Activated CD4-positive, alpha-beta T cell treated with anti-CD3 and anti-CD28 coated beads for 24 hours (primary cell): ENCODE results near the gene ABLIM2.

Experiments
- DNase-seq, 2 donors: peaks; one replicate each; pipeline ENCODE4 v3.0.0-alpha.2; 2020; ENCODE audit warnings: low read depth in 2 of 2

Gene ABLIM2

DNA sequence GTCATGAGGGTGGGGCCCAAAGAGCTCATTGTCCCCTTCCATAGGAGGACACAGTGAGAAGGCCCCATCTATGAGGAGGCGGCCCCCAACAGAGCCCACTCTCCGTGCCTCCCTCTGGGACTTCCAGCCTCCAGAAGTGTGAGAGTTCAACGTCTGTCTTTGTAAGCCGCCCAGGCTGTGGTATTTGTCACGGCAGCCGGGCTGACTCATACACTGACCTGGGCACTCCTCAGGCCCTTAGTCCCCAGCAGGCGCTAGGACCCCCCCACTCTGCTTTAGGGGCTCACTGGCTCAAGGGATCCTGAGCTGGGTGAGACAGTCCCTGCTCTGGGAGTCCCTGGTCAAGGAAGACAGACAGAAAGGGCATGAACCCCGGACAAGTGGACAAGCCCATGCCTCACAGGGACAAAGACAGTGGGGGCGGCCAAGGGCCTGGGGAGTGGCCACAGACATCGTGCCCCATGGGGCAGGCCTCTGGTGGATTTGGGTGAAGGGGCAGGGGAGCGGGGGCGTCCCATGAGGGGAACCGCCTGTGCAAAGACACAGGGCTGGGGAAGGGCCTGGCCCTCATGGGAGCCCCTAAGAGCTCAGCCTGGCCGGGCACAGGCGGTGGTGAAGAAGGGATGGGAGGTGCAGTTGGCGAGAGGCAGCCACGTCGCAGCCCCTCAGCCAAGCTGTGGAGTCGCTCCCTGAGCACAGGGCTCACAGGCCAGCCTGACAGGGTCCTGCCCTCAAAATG, 21.5 kb downstream of the ABLIM2 start:
- no peak for DNase-seq

DNA sequence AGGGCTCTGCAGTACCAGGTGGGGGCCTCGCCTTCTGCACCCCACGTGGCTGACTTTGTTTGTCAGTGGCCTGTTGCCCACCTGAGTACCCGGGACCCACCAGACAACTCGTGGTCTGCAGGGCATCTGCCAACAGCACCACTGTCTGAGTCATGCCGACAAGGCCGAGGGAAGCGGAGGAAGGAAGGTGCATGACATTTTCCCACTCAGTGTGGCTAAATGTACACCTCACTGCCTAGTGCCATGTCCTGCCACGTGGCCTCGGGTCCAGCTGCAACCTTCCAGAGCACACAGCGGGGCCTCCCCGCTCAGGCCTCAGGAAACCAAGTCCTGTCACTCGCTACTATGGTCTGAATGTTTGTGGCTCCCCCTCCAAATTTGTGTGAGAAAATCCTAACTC, 22.1 kb downstream of the ABLIM2 start:
- no peak for DNase-seq

DNA sequence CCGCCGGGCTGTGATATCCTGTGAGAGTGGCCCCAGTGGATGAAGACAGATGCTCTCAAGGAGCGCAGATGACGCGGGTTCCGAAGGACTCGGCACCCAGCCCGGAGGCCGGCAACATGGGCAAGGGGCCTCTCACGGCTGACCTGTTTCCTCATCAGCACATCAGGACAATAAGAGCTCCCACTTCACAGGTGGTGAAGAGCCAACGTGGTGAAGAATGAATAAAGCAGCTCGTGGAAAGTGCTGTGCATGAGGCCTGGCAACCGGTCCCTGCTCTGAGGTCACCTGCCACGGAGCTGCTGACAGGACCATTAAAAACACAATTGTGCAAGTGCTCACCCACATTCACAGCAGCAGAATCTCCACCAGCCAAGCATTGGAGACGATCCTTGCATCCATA, 22.9 kb downstream of the ABLIM2 start:
- no peak for DNase-seq

DNA sequence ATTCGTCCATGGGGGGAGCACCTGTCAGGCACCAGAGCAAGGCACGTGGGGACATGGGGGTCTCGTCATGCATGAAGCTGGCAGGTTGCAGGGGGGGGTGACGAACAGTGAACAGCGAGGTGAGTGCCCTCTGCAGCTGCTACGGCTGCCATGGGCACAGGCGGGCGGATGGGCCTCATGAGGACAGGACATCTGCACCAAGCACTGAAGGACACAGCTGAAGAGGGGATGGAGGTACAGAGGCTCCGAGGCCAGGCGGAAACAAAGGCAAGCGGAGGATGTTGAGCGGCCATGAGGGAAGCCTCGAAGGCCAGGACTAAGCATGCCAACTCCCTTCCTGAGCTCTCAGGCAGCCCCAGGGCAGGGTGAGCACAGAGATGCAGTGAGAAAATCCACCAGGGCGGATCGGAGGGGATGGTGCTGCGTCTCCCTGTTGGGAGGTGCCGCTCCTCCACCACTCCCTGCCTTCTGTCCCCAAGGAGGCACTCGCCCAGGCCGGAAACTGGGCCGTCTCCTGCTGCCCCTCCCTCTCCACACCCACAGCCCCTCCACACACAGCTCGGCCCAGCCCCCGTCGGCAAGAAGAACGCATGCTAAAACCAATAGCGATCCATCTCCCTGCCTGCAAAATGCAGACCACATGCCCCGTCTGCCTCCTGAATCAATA, 24.6 kb downstream of the ABLIM2 start:
- no peak for DNase-seq

DNA sequence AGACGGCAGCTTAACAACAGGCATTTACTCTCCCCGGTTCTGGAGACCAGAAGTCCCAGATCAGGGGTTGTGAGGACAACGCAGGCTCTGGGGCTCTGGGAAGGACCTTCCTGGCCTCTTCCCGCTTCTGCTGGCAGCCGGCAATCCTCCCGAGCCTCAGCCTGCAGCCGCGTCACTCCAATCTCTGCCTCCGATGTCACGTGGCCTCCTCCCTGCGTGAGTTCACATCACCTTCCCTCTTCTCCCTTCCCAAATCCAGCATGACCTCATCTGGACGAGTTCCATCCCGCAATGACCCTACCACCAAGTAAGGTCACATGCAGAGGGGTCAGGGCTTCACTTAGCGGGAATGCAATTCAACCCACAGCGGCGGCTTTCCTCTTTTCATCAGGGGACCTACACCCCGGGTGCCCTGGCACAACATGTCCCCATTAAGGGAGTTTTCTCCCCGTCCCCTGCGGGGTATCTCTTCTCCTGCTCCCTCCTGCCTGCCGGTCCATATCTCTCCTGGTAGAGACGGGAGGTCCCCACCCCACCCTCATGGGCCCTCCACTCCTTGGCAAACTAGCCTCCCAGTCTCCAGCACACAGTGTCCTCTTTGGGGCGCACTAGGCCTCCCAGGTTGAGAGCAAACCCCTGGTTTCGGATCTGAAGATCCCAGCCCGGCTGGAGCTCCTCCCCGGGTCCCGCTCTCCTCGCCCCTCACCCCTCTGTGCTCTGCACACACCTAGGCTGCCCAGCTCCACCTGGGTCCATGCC, 25.5 kb downstream of the ABLIM2 start:
- no peak for DNase-seq

DNA sequence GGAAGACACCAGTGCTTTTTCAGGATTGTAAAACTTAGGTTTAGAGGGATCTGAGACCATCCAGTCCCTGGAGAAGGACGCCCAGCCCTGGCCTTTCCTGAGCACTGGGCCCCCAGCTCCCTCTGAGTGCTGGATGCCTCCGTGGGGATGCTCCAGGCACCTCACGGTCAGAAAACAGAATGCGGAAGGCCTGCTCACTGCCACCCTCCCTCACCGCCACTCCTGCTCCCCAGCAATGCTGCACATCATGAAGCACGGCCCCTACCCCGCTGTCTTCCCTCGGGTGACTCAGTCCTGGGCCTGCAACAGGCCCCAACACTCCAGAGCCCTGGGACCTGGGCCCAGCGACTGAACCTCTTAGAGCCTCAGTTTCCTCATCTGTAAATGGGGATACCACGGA, 26.2 kb downstream of the ABLIM2 start:
- DNase-seq, result no peak

DNA sequence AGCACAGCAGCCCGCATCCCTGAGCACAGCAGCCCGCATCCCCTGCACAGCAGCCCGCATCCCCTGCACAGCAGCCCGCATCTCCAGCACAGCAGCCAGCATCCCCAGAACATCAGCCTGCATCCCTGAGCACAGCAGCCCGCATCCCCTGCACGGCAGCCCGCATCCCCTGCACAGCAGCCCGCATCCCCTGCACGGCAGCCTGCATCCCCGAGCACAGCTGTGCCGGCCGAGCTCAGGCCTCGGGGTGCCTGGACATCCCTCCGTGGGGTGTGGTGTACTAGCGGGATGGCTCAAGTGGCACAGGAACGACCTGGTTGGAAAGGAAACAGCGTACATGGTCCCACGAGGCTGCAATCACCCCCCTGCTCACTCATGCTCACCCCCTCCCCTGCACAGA, 26.8 kb downstream of the ABLIM2 start:
- DNase-seq, result no peak

DNA sequence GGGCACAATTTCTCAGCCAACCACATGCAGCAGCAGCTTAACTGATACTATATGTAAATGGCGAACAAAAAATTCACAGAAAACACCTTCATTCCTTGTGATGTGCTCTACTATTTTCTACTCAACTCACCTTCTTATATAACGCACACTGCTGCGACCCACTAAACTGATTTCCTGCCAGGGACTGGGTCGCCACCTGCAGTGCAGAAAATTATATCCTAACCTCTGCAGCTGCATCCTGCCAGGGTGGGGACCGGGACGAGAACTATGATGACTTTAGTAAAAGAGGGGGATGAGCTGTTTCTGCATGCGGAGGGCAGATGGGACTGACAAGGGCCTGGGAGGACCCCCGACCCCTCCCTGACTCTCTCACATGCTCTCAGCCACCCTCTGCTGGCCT, 27.4 kb downstream of the ABLIM2 start:
- no peak for DNase-seq

DNA sequence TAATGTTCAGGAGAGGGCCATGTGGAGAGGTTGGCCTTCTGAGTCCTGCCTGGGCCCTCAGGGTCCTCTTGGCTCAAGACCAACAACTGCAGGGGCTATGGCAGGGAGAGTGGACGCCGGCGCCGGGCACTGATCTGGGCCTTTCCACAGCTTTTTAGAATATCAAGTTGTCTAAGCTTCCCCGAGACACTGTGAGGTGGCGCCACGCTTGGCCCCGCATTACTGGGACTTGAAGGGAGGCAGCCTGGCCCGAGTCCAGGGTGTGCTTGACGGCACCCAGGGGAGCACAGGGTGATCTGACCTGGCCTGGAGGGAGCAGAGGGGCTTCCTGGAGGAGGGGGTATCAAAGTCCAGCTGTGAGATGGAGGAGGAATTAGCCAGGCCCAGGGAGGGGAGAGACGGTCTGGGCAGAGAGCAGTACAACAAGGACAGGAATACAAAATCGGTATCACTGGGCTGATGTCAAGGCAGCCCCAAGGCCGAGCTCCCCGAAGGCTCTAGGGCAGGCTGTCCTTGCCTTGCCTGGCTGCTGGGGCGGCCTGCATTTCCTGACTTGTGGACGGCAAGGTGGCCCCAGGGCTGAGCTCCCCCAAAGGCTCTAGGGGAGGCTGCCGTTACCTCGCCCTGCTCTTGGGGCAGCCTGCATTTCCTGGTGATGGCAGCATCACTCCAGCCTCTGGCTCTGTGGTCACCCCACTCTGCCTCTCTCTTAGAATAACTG, 28.1 kb downstream of the ABLIM2 start:
- DNase-seq, result no peak

DNA sequence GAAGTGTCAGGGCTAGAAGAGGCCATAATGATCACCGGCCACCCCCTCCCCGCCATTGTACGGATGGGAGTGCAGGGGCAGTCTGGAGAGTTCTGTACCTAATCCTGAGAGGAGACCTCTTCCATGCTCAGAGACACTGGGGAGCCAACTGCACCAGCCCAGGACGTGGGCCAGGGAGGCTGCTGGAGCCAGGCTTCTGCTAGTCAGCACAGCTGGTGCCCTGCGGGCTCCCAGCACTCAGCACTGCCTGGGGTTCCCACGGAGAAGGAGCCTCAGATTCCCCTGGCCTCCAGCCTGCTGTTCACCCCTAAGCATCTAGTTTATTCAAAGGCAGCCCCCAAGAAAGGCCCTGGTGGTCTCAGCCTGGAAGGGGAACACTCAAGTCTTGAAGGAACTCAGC, 28.8 kb downstream of the ABLIM2 start:
- no peak for DNase-seq

DNA sequence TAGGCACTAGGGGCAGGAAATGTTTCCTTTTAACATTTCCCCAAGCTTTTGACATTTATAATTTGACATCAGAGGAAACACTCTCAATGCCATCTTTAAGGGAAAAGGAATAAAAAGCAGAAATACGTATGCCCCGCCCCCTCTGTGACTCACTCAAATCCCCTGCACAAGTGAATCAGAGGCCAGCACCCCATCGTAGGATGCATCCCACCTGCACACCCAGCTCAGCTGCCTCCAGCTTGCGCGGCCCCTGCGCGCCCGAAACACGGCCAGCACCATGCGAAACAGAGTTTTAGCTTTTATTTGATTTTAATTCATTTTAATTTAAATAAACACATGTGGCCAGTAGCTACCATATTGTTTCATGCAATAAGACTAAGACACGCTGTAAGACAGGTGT, 29.5 kb downstream of the ABLIM2 start:
- DNase-seq, result no peak

DNA sequence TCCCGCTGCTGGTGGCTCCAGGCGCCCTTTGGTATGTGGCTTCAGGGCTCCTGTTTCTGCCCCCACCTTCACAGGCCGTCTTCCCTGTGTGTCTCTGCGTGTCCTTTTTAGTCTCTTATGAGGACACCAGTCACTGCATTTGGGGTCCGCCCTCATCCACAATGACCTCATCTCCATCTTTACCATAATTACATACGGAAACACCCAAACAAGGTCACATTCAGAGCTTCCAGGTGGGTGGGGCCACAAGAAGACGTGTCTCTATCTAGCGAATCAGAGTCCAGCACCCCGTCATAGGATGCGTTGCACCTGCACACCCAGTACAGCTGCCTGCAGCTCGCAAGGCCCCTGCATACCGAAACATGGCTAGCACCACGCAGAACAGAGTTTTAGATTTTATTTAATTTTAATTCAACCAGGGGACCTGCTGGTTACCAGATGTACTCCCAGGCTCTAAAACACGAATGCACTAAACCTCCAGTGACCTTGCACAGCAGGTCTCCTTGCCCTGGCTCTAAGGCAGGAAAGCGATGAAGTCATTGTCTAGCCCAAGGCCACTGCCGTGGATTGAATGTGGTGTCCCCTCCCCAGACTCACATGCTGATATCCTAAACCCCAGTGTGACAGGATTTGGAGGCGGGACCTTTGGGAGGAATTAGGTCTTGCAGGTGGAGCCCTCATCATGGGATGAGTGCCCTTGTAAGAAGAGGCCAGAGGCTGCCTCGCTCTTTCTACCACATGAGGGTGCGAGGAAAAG, 30.3 kb downstream of the ABLIM2 start:
- DNase-seq, result no peak

DNA sequence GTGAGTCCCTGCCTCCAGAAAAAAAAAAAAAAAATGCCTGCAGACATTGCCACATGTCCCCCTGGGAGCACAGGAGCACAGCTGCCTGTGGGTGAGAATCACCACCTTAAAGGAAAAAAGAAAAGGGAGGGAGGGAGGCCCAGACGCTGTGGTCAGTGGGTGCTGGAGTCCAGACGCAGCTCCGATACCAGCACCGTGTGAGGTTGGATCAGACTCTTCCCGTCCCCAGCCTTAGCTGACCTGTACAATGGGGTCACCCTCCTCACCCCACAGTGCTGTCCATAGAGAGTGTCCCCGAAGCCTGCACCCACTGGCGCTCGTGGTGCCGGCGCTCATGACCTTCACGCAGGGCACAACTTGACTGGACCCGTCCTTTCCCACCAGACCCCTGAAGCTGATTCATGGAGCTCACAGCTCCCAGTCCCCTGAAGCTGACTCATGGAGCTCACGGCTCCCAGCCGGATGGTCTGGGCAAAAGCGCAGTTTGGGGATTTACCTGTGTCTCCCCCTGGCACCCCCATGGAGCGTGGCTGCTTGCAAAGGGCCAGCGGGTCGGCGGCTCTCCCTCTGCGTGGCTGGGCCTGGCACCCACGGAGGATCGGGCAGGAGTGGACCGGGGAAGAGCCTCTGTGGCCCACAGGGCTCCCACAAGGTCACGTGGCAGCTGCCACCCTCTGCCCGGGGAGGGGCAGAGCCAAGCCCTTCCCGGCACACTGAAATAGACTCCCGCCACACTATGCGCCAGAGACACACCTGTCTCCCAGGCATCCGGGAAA, 31.4 kb downstream of the ABLIM2 start:
- no peak for DNase-seq

DNA sequence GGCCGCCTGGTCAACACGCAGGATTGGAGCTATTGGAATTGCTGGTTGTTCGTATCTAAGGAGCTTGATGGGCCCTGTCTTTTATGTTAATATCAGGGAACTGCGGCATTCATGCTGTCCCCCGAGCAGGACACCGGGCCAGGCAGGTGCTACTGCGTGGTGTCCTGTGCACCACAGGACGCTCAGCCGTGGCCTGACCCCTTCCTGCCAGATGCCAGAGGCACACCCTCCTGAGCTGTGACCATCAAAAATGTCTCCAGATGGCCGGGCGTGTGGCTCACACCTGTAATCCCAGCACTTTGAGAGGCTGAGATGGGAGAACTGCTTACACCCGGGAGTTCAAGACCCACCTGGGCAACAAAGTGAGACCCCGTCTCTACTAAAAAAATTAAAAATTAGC, 32.1 kb downstream of the ABLIM2 start:
- DNase-seq, result no peak

DNA sequence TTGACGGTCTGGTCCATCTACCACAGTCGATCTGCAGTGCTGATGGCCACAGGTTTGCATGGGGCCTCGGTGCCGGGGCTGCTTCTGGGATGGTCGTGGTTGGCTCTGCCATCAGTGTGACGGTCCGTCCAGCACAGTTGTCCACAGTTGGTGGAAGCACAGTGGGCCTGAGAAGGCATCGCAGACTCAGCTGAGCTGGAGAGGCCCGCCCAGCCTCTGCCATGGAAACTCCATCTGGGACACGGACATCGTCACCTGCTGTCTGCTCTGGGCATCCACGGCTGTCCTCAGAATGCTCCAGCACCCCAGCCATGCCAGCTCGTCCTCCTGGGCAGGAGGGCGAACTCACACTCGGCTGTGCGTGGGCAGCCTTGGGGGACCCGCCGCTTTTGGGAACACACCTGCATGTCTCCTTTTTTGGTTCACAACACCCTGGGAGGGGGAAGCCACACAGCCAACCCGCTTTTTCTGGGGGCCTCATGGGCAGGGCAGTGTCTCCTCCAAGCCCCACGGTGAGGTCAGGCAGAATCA, 33.0 kb downstream of the ABLIM2 start:
- DNase-seq, result no peak

DNA sequence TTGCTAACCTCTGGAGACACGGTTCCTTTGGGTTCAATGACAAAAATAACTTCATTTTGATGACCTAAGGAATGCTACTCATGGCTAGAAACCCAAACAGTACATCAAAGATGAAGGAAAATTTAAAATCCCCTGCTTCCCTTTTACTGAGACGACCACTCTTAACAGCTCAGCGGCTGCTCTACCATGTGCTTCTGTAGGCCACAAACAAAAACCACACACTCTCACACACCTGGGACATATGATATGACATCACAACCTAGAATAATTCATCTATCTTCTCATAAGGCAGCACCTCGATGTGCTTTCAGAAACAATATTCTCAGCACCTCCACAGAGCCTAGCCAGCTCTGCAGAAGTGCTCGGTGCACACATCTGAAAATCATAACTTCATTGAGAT, 34.7 kb downstream of the ABLIM2 start:
- no peak for DNase-seq

DNA sequence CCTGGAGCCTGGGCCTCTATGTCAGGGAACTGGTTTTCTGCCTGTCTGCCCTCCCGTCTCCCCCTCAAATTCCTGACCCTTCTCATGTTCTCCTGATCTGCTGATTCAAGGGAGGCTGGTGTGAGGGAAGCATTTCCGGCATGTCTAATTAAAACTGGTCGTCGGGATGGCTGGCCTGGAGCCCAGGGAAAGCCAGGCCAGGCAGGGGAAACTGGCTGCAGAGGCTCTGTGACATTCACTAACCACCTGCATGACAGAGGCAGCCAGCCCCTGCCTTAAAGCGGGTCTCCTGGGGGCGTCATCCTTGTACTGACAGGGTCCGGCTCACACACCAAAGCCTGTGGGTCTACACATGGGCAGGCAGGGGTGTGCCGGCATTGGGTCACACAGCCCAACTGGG, 35.2 kb downstream of the ABLIM2 start:
- no peak for DNase-seq

DNA sequence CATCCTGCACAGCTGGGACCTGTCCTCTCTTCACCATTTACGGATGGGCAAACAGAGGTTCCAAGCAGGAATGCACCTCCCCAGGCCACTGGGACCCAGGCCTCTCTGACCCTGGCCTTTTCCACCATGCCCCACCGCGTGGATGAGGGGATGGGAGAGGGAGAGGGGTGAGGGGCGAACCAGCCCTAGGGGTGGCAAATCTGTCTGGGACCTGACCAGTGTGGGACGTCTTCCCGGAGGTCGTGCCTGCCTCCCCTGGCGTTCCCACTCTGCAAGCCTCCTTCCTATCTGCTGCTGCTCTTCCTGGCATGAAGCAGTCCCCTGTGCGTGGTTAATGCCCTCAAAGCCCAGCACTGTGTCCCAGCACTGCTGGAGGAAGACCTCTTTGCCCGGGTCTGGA, 35.9 kb downstream of the ABLIM2 start:
- no peak for DNase-seq

DNA sequence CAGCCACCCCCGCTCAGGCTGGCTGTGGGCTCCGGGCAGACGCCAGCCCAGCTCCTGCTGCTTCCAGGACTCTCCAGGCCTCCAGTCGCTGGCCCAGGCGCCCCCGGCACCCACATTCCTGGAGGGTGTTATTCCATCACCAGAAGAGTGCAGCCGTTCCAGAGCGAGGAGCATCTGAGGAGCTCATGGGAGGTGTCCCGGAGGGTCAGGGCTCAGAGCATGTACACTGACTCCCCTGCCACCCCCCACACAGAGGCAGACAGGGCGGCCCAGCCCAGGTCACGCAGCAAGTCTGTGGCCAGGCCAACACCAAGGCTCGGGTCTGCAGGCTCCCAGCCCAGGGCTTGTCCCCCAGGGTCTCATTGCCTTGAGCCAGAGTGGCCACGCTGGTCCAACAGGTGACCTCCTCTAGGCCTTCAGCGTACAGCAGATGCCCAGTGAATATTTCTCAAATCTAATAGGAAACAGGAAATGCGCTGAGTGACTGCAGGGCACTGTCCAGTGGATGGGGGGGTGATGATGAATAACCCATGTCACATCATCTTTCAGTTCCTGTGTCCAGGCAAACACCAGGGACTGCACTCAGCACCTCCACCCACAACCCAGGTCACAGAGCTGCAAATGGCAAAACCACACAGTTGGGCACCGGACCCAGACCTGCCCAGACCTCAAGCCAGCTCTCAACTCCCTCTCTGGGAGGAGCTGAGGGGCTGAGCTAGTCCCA, 37.2 kb downstream of the ABLIM2 start:
- DNase-seq, result no peak

DNA sequence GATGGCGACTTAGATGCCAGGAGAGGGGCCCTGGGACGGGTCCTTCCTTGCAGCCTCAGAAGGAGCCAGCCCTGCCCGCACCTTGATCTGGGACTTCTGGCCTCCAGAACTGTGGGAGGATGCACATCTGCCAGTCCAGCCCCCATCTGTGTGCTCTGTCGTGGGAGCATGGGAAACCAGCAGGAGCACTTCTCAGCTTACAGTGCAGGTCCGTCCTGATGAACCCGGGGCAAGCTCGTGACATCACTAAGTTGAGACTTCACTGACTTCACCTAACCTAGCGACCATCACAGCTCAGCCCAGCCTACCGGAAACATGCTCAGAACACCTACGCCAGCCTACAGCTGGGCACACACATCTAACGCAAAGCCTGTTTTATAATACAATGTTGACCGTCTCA, 38.1 kb downstream of the ABLIM2 start:
- DNase-seq, result no peak
